Right atrium auricular region (tissue), 2 donors: ENCODE data around the gene SLMAP. TPM values are rescaled to one million over a fixed set of nuclear protein-coding genes. Genes with fewer than 3 reads are reported as not detected.

Experiments used
- DNase-seq: peaks from one replicate; pipeline ENCODE4 v3.0.0-alpha.2; 2019; ENCODE audit warnings: low spot score
- H3K27ac ChIP-seq, 2 donors: fragments of 200-600 bp; sonication (generic); 1 replicate in 1 of 2; 2 replicates in 1 of 2; pipeline ENCODE4 v1.5.1; 2016 to 2019
- H3K27me3 ChIP-seq, 2 donors: fragments of 200-600 bp; sonication (generic); one replicate each; pipeline versions ENCODE4 v1.5.1 to v1.6.0; 2017 to 2019
- H3K36me3 ChIP-seq: fragments of 200-600 bp; sonication (generic); one replicate; pipeline ENCODE4 v1.5.1; 2016
- H3K4me1 ChIP-seq, 2 donors: fragments of 200-600 bp; sonication (generic); one replicate each; pipeline versions ENCODE4 v1.5.1 to v1.6.0; 2017 to 2019
- H3K4me3 ChIP-seq, 2 donors: fragments of 200-600 bp; sonication (generic); 1 replicate in 1 of 2; 2 replicates in 1 of 2; pipeline ENCODE4 v1.5.1; 2017 to 2019; ENCODE audit warnings: mild to moderate bottlenecking in 1 of 2, moderate library complexity in 1 of 2
- H3K9me3 ChIP-seq, 2 donors: fragments of 200-600 bp; sonication (generic); one replicate each; pipeline ENCODE4 v1.5.1; 2019
- total RNA-seq, 2 donors: library from RNA; depleted of rRNA; stranded (reverse); fragments of >200 nt; gene quantifications; one replicate each; pipeline ENCODE4 v1.1.0, GENCODE V29; 2016
- TF ChIP-seq, protein P1 (sequence below), 2 donors: fragments of 200-600 bp; sonication (generic); IDR thresholded peaks; one replicate each; pipeline ENCODE4 v1.5.1; 2019; ENCODE audit warnings: antibody characterized with exemption in 2 of 2

The SLMAP gene
- total RNA-seq, 2 donors from 2014 or later: 220 to 256 TPM

DNA sequence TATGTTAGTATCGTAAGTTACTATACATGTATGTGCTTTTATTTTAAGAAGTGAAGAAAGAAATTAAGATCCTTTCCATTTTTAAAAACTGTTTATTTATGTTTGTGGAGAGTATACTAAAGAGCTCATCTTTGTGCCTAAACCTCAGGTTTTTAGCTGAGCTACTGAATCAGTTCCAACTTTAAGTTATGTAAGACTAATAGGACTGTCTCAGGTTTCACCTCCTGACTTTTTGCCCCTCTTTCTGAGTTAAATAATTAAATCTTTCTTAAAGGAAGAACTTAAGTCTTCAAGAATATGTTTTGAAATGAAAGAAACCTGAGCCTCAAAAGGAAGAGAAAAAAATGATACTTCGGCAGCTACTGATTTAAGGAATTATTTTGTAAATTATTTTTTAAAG, 2.6 kb downstream of the SLMAP start:
- no peak for DNase-seq
- Histone ChIP-seq H3K9me3 (no peaks in the 10 kb centered on the region), H3K27me3 (no peaks in the 10 kb centered on the region), H3K27ac (no peak overlapping the region), H3K36me3 (no peaks in the 10 kb centered on the region), H3K4me1 (peaks cover 0 to 31% of the 10 kb centered on the region in 2 donors), H3K4me3 (no peak overlapping the region)
- TF ChIP-seq, protein P1, sequence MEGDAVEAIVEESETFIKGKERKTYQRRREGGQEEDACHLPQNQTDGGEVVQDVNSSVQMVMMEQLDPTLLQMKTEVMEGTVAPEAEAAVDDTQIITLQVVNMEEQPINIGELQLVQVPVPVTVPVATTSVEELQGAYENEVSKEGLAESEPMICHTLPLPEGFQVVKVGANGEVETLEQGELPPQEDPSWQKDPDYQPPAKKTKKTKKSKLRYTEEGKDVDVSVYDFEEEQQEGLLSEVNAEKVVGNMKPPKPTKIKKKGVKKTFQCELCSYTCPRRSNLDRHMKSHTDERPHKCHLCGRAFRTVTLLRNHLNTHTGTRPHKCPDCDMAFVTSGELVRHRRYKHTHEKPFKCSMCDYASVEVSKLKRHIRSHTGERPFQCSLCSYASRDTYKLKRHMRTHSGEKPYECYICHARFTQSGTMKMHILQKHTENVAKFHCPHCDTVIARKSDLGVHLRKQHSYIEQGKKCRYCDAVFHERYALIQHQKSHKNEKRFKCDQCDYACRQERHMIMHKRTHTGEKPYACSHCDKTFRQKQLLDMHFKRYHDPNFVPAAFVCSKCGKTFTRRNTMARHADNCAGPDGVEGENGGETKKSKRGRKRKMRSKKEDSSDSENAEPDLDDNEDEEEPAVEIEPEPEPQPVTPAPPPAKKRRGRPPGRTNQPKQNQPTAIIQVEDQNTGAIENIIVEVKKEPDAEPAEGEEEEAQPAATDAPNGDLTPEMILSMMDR (IDR thresholded peaks at IDR 0.05): no peak

- Histone ChIP-seq H3K27ac (no peak overlapping the region), H3K4me3 (no peak overlapping the region), H3K4me1 (peaks cover 0 to 4% of the 10 kb centered on the region in 2 donors), H3K9me3 (no peaks in the 10 kb centered on the region), H3K27me3 (no peaks in the 10 kb centered on the region), H3K36me3 (no peaks in the 10 kb centered on the region)
- DNase-seq: no peak
- TF ChIP-seq, protein P1 (IDR thresholded peaks at IDR 0.05): no peak
Measured at GRCh38 chr3:57764794-57765193, 8.7 kb downstream of the SLMAP start.

GRCh38 chr3:57768595-57768994, 12.5 kb downstream of the SLMAP start:
- H3K4me3 ChIP-seq: no peak overlapping the region
- H3K4me1 ChIP-seq: peaks cover 0 to 10% of the 10 kb centered on the region in 2 donors
- no peaks in the 10 kb centered on the region for H3K27me3 ChIP-seq
- no peaks in the 10 kb centered on the region for H3K9me3 ChIP-seq
- no peak for DNase-seq
- no peak overlapping the region for H3K27ac ChIP-seq
- no peaks in the 10 kb centered on the region for H3K36me3 ChIP-seq
- TF ChIP-seq, protein P1 (IDR thresholded peaks at IDR 0.05): no peak

GRCh38 chr3:57770009-57770827, 14.1 kb downstream of the SLMAP start:
- Histone ChIP-seq H3K36me3 (no peaks in the 10 kb centered on the region), H3K9me3 (no peaks in the 10 kb centered on the region), H3K4me3 (no peak overlapping the region), H3K27ac (no peak overlapping the region), H3K27me3 (no peaks in the 10 kb centered on the region), H3K4me1 (peaks cover 0 to 10% of the 10 kb centered on the region in 2 donors)
- TF ChIP-seq, protein P1 (IDR thresholded peaks at IDR 0.05): no peak
- DNase-seq: no peak

DNA sequence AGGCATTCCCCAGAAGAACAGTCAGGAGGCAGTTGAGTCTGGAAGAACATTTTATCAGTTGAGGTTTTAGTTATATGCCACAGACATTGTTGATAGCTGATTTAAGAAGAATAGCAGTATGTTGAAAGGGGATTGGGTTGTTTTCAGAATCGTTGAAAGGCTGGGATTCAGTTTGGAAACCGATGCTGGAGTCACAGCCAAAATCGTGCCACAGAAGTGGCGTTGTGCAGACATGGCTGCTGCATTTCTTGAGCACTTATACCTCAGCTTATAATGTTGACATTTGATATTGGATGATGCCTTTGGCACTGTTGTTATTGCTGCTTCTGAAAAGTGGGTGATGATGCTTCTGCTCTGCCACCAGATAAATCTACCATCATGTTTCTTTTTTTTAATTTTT, 16.1 kb downstream of the SLMAP start:
- TF ChIP-seq, protein P1 (IDR thresholded peaks at IDR 0.05): no peak
- H3K9me3 ChIP-seq: no peaks in the 10 kb centered on the region
- peaks cover 0 to 10% of the 10 kb centered on the region in 2 donors for H3K4me1 ChIP-seq
- no peak for DNase-seq
- no peak overlapping the region for H3K4me3 ChIP-seq
- H3K27ac ChIP-seq: no peak overlapping the region
- no peaks in the 10 kb centered on the region for H3K36me3 ChIP-seq
- no peaks in the 10 kb centered on the region for H3K27me3 ChIP-seq
